Neural cell (in vitro differentiated cells): Measurements from ENCODE around the gene ARSK. TPM values are rescaled to one million over a fixed set of nuclear protein-coding genes. Genes with fewer than 3 reads are reported as not detected.

ENCODE experiments used
- H2AFZ ChIP-seq: fragments of 200-600, 300-800 bp; sonication (generic), shearing (Covaris generic); 2 replicates; pipeline ENCODE4 v1.6.0; 2014; ENCODE audit warnings: low read depth, mild to moderate bottlenecking, antibody characterized with exemption, low read length, moderate library complexity
- H3F3A ChIP-seq: fragments of 200-600 bp; shearing (Covaris generic); 2 replicates; pipeline ENCODE4 v1.6.1; 2016; ENCODE audit warnings: mild to moderate bottlenecking, moderate library complexity, mixed read lengths, antibody characterized with exemption, low read length; ENCODE audit not compliant: insufficient read depth, poor library complexity, severe bottlenecking
- H3K27ac ChIP-seq: fragments of 200-600, 300-800 bp; sonication (generic), shearing (Covaris generic); 2 replicates; pipeline ENCODE4 v1.5.1; 2014; ENCODE audit warnings: mild to moderate bottlenecking, low read length, moderate library complexity
- H3K27me3 ChIP-seq: fragments of 300-800, 200-600 bp; sonication (generic), shearing (Covaris generic); 2 replicates; pipeline ENCODE4 v1.6.0; 2014; ENCODE audit warnings: mild to moderate bottlenecking, low read depth, low read length, moderate library complexity; ENCODE audit not compliant: insufficient read depth
- H3K36me3 ChIP-seq: fragments of 300-800, 200-600 bp; sonication (generic), shearing (Covaris generic); 2 replicates; pipeline ENCODE4 v1.5.1; 2014; ENCODE audit warnings: mild to moderate bottlenecking, antibody characterized with exemption, low read length, moderate library complexity; ENCODE audit not compliant: insufficient read depth
- H3K4me2 ChIP-seq: fragments of 300-800, 200-600 bp; sonication (generic), shearing (Covaris generic); 2 replicates; pipeline ENCODE4 v1.6.0; 2014; ENCODE audit warnings: mild to moderate bottlenecking, low read length
- H3K4me3 ChIP-seq: fragments of 300-800, 200-600 bp; sonication (generic), shearing (Covaris generic); 2 replicates; pipeline ENCODE4 v1.5.1; 2014; ENCODE audit warnings: mild to moderate bottlenecking, low read length, moderate library complexity
- H3K79me2 ChIP-seq: fragments of 200-600 bp; shearing (Covaris generic); replicated peaks from 2 replicates; pipeline ENCODE4 v1.6.0; 2014; ENCODE audit warnings: mild to moderate bottlenecking, low read length, moderate library complexity; ENCODE audit not compliant: insufficient read depth
- H3K9ac ChIP-seq: fragments of 300-800, 200-600 bp; sonication (generic), shearing (Covaris generic); 2 replicates; pipeline ENCODE4 v1.6.1; 2016; ENCODE audit warnings: mild to moderate bottlenecking, low read length, mixed read lengths
- H3K9me2 ChIP-seq: fragments of 200-600 bp; shearing (Covaris generic); 2 replicates; pipeline ENCODE4 v1.6.1; 2016; ENCODE audit warnings: mild to moderate bottlenecking, low read length, mixed read lengths; ENCODE audit not compliant: insufficient read depth
- H3K9me3 ChIP-seq: fragments of 200-600, 300-800 bp; sonication (generic), shearing (Covaris generic); 2 replicates; pipeline ENCODE4 v1.6.1; 2016; ENCODE audit warnings: mild to moderate bottlenecking, mixed run types, low read length, moderate library complexity, mixed read lengths
- H4K20me1 ChIP-seq: fragments of 200-600 bp; shearing (Covaris generic); 2 replicates; pipeline ENCODE4 v1.6.1; 2016; ENCODE audit warnings: mild to moderate bottlenecking, mixed run types; ENCODE audit not compliant: insufficient read depth
- EP300 ChIP-seq: fragments of 450-650 bp; conservative IDR thresholded peaks from 2 replicates; pipeline ENCODE4 v1.6.1; 2014; ENCODE audit warnings: antibody characterized with exemption, mild to moderate bottlenecking, moderate library complexity; ENCODE audit not compliant: poor library complexity, severe bottlenecking
- EZH2 ChIP-seq: fragments of 200-600, 300-800 bp; shearing (Covaris generic), sonication (generic); IDR thresholded peaks from 2 replicates; pipeline ENCODE4 v1.6.1; 2014; ENCODE audit warnings: antibody characterized with exemption, low read length, borderline replicate concordance, mild to moderate bottlenecking; ENCODE audit not compliant: insufficient read depth, poor library complexity, severe bottlenecking
- MXI1 ChIP-seq: fragments of 450-650 bp; conservative IDR thresholded peaks from 2 replicates; pipeline ENCODE4 v1.6.1; 2014; ENCODE audit warnings: antibody characterized with exemption, mild to moderate bottlenecking; ENCODE audit not compliant: poor library complexity, severe bottlenecking
- POLR2AphosphoS5 ChIP-seq: IDR thresholded peaks from 2 replicates; pipeline ENCODE4 v1.6.1; 2012
- RAD21 ChIP-seq: fragments of 450-650 bp; conservative IDR thresholded peaks from 2 replicates; pipeline ENCODE4 v1.6.1; 2014; ENCODE audit warnings: antibody characterized with exemption, mild to moderate bottlenecking, moderate library complexity
- SMC3 ChIP-seq: fragments of 450-650 bp; conservative IDR thresholded peaks from 2 replicates; pipeline ENCODE4 v1.6.1; 2014; ENCODE audit warnings: antibody characterized with exemption, mild to moderate bottlenecking, moderate library complexity; ENCODE audit not compliant: poor library complexity
- TAF1 ChIP-seq: IDR thresholded peaks from 2 replicates; pipeline ENCODE4 v1.6.1; 2012; ENCODE audit warnings: low read depth
- polyA plus RNA-seq: library from polyadenylated mRNA; depleted of rRNA; stranded (reverse); fragments of >200 nt; gene quantifications from 2 replicates; pipeline ENCODE4 v1.2.3, GENCODE V29; 2014
- TF ChIP-seq, protein P1 (sequence below): fragments of 450-650 bp; IDR thresholded peaks from 2 replicates; pipeline ENCODE4 v1.5.1; 2014; ENCODE audit warnings: antibody characterized with exemption, mild to moderate bottlenecking, moderate library complexity; ENCODE audit not compliant: poor library complexity, severe bottlenecking
- TF ChIP-seq, protein P2 (sequence below): IDR thresholded peaks from 2 replicates; pipeline ENCODE4 v1.6.1; 2012; ENCODE audit warnings: borderline replicate concordance

The ARSK gene
- polyA plus RNA-seq, 1 donor from 2014 or later = 2.8 TPM

DNA sequence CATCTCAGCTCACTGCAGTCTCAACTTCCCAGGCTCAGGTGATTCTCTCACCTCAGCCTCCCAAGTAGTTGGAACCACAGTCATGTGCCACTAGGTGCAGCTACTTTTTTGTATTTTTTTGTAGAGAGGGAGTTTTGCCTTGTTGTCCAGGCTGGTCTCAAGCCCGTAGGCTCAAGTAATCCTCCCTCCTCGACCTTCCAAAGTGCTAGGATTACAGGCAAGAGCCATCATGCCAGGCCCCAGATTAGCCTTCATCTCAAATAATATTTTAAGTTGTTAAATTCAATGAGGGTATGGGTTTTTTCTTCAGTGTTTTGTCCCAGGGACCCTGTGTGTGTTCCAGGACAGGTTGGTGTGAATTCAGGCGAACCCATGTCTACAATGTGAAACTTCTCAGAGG lies 79.2 kb downstream of the ARSK start:
- TF ChIP-seq RAD21 = no peak
- TF ChIP-seq, protein P1, sequence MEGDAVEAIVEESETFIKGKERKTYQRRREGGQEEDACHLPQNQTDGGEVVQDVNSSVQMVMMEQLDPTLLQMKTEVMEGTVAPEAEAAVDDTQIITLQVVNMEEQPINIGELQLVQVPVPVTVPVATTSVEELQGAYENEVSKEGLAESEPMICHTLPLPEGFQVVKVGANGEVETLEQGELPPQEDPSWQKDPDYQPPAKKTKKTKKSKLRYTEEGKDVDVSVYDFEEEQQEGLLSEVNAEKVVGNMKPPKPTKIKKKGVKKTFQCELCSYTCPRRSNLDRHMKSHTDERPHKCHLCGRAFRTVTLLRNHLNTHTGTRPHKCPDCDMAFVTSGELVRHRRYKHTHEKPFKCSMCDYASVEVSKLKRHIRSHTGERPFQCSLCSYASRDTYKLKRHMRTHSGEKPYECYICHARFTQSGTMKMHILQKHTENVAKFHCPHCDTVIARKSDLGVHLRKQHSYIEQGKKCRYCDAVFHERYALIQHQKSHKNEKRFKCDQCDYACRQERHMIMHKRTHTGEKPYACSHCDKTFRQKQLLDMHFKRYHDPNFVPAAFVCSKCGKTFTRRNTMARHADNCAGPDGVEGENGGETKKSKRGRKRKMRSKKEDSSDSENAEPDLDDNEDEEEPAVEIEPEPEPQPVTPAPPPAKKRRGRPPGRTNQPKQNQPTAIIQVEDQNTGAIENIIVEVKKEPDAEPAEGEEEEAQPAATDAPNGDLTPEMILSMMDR = no peak
- TF ChIP-seq EZH2 = no peak
- no peak for TF ChIP-seq POLR2AphosphoS5
- no peak for TF ChIP-seq TAF1
- no peak for TF ChIP-seq EP300
- TF ChIP-seq, protein P2, sequence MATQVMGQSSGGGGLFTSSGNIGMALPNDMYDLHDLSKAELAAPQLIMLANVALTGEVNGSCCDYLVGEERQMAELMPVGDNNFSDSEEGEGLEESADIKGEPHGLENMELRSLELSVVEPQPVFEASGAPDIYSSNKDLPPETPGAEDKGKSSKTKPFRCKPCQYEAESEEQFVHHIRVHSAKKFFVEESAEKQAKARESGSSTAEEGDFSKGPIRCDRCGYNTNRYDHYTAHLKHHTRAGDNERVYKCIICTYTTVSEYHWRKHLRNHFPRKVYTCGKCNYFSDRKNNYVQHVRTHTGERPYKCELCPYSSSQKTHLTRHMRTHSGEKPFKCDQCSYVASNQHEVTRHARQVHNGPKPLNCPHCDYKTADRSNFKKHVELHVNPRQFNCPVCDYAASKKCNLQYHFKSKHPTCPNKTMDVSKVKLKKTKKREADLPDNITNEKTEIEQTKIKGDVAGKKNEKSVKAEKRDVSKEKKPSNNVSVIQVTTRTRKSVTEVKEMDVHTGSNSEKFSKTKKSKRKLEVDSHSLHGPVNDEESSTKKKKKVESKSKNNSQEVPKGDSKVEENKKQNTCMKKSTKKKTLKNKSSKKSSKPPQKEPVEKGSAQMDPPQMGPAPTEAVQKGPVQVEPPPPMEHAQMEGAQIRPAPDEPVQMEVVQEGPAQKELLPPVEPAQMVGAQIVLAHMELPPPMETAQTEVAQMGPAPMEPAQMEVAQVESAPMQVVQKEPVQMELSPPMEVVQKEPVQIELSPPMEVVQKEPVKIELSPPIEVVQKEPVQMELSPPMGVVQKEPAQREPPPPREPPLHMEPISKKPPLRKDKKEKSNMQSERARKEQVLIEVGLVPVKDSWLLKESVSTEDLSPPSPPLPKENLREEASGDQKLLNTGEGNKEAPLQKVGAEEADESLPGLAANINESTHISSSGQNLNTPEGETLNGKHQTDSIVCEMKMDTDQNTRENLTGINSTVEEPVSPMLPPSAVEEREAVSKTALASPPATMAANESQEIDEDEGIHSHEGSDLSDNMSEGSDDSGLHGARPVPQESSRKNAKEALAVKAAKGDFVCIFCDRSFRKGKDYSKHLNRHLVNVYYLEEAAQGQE = no peak
- no peak for TF ChIP-seq SMC3
- TF ChIP-seq MXI1 = no peak
- no peaks in the 10 kb centered on the region for H3K9me3 ChIP-seq
- H2AFZ ChIP-seq = no peak overlapping the region
- no peak overlapping the region for H3K4me2 ChIP-seq
- no peaks in the 10 kb centered on the region for H3K9me2 ChIP-seq
- H3K4me3 ChIP-seq = no peak overlapping the region
- H4K20me1 ChIP-seq = no peaks in the 10 kb centered on the region
- no peak overlapping the region for H3K9ac ChIP-seq
- H3K27ac ChIP-seq = no peak overlapping the region
- H3K79me2 ChIP-seq = no peaks in the 10 kb centered on the region
- no peaks in the 10 kb centered on the region for H3F3A ChIP-seq
- H3K27me3 ChIP-seq = no peaks in the 10 kb centered on the region
- no peaks in the 10 kb centered on the region for H3K36me3 ChIP-seq

DNA sequence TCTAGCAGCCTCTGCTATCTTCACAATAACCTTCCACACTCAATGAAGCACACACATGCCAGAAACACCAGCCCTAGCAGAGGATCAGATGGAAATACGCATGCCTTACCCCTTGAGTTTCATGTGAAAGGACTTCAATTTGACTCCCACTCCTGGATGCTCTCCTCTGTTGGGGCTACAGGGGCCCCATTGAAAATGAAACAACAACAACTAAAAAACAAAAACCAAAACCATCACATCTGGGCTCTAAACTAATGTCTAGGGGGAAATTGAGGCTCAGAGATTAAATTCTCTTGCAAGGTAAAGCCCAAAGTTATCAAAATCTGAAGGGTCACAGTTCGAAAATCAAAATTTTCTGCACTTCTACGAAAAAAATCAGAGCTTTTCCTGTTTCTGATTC lies 83.7 kb downstream of the ARSK start:
- Histone ChIP-seq H3K27ac (no peak overlapping the region), H3F3A (no peaks in the 10 kb centered on the region), H3K9me2 (no peaks in the 10 kb centered on the region), H3K27me3 (no peaks in the 10 kb centered on the region), H3K9me3 (no peaks in the 10 kb centered on the region), H3K36me3 (no peaks in the 10 kb centered on the region), H4K20me1 (no peaks in the 10 kb centered on the region), H3K4me3 (no peak overlapping the region), H3K79me2 (no peaks in the 10 kb centered on the region), H3K4me2 (no peak overlapping the region), H2AFZ (no peak overlapping the region), H3K9ac (no peak overlapping the region)
- TF ChIP-seq TAF1 (no peak), POLR2AphosphoS5 (no peak), EZH2 (no peak)

DNA sequence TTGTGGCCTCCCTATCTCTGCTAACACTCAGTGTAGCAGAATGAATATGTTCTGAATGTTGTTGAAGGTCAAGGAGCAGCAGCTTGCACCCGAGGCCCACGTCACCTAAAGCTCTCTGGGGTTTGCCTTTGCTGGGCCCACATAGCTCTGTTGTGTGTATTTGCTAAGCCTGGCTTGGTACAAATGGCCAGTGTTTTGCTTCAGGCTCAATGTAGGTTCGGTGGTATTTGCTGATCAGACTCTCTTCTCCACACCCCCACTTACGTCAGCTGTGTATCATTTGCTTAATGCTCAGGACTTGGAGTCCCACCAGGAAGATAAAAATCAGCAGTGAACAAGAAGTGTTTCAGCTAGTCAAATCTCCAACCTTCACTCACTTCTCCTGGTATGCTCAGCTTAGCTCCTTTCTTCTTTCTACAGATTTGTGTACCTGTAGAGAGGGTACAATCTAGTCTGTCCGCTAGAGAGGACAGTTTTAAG lies 86.9 kb downstream of the ARSK start:
- Histone ChIP-seq H3K36me3 (no peaks in the 10 kb centered on the region), H4K20me1 (no peaks in the 10 kb centered on the region), H3K9me2 (no peaks in the 10 kb centered on the region), H3K79me2 (no peaks in the 10 kb centered on the region), H3K9me3 (peaks cover 3% of the 10 kb centered on the region), H3K4me3 (no peak overlapping the region), H3F3A (no peaks in the 10 kb centered on the region), H3K9ac (no peak overlapping the region), H3K27me3 (no peaks in the 10 kb centered on the region), H2AFZ (no peak overlapping the region), H3K4me2 (no peak overlapping the region), H3K27ac (no peak overlapping the region)
- TF ChIP-seq SMC3 (no peak), EZH2 (no peak), EP300 (no peak), TAF1 (no peak), POLR2AphosphoS5 (no peak), MXI1 (no peak), RAD21 (no peak)
- TF ChIP-seq, protein P2 = no peak
- TF ChIP-seq, protein P1 = no peak
